ENCODE measurements around the gene FAM53A. TPM values are rescaled to one million over a fixed set of nuclear protein-coding genes. Genes with fewer than 3 reads are reported as not detected.

The FAM53A gene
- total and polyA plus RNA-seq, 2 of the 4 experiments (the other 2 are of a cell fraction) = 2.0 to 3.1 TPM

- TF ChIP-seq BHLHE40 (IDR thresholded peaks at IDR 0.05; ENCODE audit: low read depth, low read length) = no peak
These were observed 33.3 kb upstream of the FAM53A start (continued) for GRCh38 chr4:1717129-1718094.

GRCh38 chr4:1716065-1716945, 32.2 kb upstream of the FAM53A start:
- POLR2A ChIA-PET (ENCODE audit: unreplicated experiment) = no interaction called here
- Histone ChIP-seq H2AK5ac (ENCODE audit: low read depth, low read length) (no peak overlapping the region), H3K9ac (ENCODE audit: low read depth, low read length) (no peak overlapping the region)

More at GRCh38 chr4:1716065-1716945, 32.2 kb upstream of the FAM53A start:
- dilution Hi-C loops (cut with HindIII; ENCODE audit: low sequenced_read_pairs, unreplicated experiment) (no loop called here), in situ Hi-C loops (cut with MboI; ENCODE audit: low sequenced_read_pairs) (no loop called here), intact Hi-C loops (cut with micrococcal nuclease) (no loop called here)
- no peak overlapping the region for H2BK15ac ChIP-seq (ENCODE audit: low read depth, low read length)
- TF ChIP-seq USF2 (IDR thresholded peaks at IDR 0.05; ENCODE audit: low read depth, low read length) (no peak), RFX5 (IDR thresholded peaks at IDR 0.05; ENCODE audit: low read depth, low read length) (no peak)
- no peak overlapping the region for H4K5ac ChIP-seq (ENCODE audit: low read depth, low read length)
- H4K8ac ChIP-seq (ENCODE audit: low read depth in 2 of 2, low read length in 2 of 2) = no peak overlapping the region
- H3K14ac ChIP-seq (replicated peaks; ENCODE audit: low read depth, low read length) = no peak overlapping the region
- no peak for ATAC-seq (ENCODE audit: low read depth)
- peak overlapping the region; percentile 57 for H2AK9ac ChIP-seq (replicated peaks; ENCODE audit: low read depth, low read length, poor library complexity)
- BruUV-seq (replicated peaks) = no TSS peak
- CTCF ChIA-PET = no interaction called here
- peaks cover 9% of the 10 kb centered on the region for H3K4me1 ChIP-seq (ENCODE audit: control insufficient read depth, insufficient read depth, low read length)
- H3K18ac ChIP-seq (ENCODE audit: low read depth, low read length) = no peak overlapping the region
- H3K79me1 ChIP-seq (ENCODE audit: low read depth in 1 of 2, low read length in 2 of 2) = peaks cover 26 to 79% of the 10 kb centered on the region in 2 experiments
- H3K27ac ChIP-seq (ENCODE audit: insufficient read depth, low read length) = no peak overlapping the region
- no peak overlapping the region for H3K4me2 ChIP-seq (ENCODE audit: low read depth, low read length)
- no peak overlapping the region for H4K91ac ChIP-seq (ENCODE audit: insufficient read depth, low read depth, low read length)
- WGBS, 2 experiments (ENCODE audit: extremely low coverage in 2 of 2, insufficient read length in 1 of 2) = no CpG with 5 or more reads among the region's 15 CpGs
- H3K9me1 ChIP-seq (ENCODE audit: insufficient read depth, low read length) = peaks cover 5% of the 10 kb centered on the region; the same call in 1 of the 2 replicates
- H2AFZ ChIP-seq (replicated peaks; ENCODE audit: low read length, poor library complexity) = no peak overlapping the region
- no peak overlapping the region for H3K56ac ChIP-seq (ENCODE audit: extremely low read depth, insufficient read depth, low read length)
- no peaks in the 10 kb centered on the region for H3K9me3 ChIP-seq (ENCODE audit: control insufficient read depth, insufficient read depth, low read length)
- H3K23ac ChIP-seq (ENCODE audit: low read depth, low read length) = no peak overlapping the region
- no peak overlapping the region for H2BK20ac ChIP-seq (ENCODE audit: low read depth, low read length)
- H3K4ac ChIP-seq (ENCODE audit: low read depth, low read length) = no peak overlapping the region
- H2BK5ac ChIP-seq (ENCODE audit: low read depth, low read length, poor library complexity, severe bottlenecking) = no peak overlapping the region
- H2BK120ac ChIP-seq (ENCODE audit: low read depth, low read length) = no peak overlapping the region
- H3K4me3 ChIP-seq (ENCODE audit: insufficient read depth, low read depth, low read length) = no peak overlapping the region
- no peak for DNase-seq
- H3K36me3 ChIP-seq (ENCODE audit: control insufficient read depth, insufficient read depth, low read length) = peaks cover 11% of the 10 kb centered on the region
- H4K20me1 ChIP-seq (ENCODE audit: insufficient read depth, low read length) = peaks cover 12% of the 10 kb centered on the region
- no peaks in the 10 kb centered on the region for H3K27me3 ChIP-seq (ENCODE audit: control insufficient read depth, insufficient read depth, low read length)
